Erythroblast (primary cell): ENCODE data around the gene WDSUB1.

ENCODE experiments used
- GATA1 ChIP-seq: IDR thresholded peaks from 2 replicates; pipeline ENCODE4 v1.6.1; 2011; ENCODE audit warnings: low read depth, mild to moderate bottlenecking, control low read depth, low read length, moderate library complexity
- POLR2A ChIP-seq: IDR thresholded peaks from 2 replicates; pipeline ENCODE4 v1.6.1; 2011; ENCODE audit warnings: mild to moderate bottlenecking, low read length

DNA sequence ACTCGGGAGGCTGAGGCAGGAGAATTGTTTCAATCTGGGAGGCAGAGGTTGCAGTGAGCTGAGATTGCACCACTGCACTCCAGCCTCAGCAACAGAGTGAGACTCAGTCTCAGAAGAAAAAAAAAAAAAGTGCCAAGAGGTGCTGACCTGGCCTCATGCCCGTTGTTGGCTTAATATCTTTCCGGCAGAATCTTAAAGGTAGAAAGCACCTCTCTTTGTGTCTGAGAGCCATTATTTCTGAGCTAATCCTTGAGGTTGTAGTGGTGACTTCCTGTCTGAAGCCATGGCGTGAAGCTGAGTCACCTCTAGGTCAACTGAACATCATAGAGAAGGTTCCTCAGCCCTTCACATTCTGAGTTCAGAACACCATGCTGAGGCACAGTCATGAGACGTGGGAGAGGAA, 60.4 kb downstream of the WDSUB1 start:
- TF ChIP-seq POLR2A (no peak), GATA1 (no peak)
